GM21447 (cell line): ENCODE measurements around the gene DACT3.
A peak's percentile ranks its signal among the peaks of the same experiment; 100 is the strongest.

Experiments used
- ATAC-seq: cut with Tn5 transposase; IDR thresholded peaks from one replicate; pipeline ENCODE4 v1.9.1; 2021; ENCODE audit not compliant: unreplicated experiment

The DACT3 gene

DNA sequence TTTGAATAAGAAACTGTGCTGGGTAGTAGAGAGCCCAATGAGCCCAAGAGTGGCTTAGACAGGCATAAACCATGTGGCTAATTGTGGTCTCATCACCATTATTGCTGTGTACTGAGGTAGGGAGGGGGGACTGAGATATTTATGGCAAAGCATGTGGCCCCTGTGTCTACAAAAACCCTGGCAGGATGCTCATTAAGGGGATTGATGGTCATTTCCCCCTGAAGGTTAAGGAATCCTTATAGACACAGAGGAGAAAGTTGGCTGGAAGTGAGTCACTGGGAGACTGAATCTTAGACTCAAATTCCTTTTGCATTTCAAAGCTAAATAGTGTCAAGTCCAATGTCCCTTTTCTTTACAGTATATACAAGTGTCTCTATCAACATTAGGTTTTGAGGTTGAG lies 9.8 kb upstream of the DACT3 start:
- no peak for ATAC-seq

DNA sequence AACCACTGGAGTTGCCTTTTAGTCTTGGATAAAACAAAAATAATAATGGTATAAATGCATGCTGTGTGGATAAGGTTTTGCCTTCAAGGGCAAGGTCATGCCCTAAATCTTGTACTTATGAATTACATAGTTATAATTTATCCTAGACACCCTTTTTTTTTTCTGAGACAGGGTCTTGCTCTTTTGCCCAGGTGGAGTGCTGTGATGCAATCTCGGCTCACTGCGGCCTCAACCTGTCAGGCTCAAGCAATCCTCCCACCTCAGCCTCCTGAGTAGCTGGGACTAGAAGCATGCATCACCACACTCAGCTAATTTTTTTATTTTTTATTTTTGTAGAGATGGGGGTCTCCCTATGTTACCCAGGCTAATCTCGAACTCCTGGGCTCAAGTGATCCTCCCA lies 7.7 kb upstream of the DACT3 start:
- ATAC-seq, result no peak

DNA sequence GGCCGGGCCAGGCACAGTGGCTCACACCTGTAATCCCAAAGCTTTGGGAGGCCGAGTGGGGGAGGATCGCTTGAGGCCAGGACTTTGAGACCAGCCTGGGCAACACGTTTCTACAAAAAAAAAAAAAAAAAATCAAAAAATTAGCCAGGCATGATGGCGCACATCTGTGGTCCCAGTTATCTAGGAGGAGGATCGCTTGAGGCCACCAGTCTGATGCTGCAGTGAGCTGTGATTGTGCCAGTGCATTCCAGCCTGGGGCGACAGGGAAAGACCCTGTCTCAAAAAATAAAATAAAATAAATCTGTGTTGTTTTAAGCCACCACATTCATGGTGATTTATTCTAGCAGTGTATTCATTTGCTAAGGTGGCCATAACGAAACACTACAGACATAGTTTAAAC lies 4.1 kb upstream of the DACT3 start:
- ATAC-seq, result no peak

DNA sequence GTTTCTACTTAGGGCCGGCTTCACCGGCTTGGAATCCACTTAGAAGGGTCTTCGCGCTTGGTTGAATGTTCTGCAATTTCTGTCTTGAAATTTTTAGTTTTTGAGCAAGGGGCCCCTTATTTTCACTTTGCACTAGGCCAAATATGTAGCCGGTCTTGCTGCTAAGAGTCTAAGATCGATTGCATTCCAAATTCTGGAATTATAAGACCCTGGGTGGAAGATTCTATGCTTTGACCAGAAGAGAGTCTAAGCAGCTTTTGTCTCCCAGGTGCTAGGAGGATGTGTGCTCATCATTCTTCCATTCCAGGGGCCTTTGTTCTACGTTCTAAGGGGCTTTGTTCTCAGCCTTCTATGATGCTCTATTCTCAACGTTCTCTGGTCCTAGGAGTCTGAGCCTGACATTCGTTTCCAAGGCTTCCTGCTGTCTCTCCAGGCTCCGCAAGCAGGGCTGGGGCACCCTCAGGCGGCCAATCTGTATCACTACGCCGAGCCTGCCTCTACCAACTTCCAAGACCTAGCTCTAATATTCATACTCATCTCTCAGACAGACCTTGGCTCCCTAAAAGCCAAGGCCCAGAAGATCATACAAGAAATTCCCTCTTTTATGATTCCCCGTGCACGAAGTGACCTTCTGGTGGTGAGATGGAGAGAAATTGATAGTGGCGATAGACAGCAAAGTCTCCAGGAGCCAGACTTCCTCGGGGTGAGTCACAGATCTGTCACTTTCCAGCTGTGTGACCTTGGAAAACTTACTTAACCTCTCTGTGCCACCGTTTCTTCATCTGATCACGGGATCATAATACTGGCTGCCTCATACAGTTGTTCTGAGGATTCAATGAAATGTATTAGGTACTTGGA lies 982 bp upstream of the DACT3 start:
- no peak for ATAC-seq

DNA sequence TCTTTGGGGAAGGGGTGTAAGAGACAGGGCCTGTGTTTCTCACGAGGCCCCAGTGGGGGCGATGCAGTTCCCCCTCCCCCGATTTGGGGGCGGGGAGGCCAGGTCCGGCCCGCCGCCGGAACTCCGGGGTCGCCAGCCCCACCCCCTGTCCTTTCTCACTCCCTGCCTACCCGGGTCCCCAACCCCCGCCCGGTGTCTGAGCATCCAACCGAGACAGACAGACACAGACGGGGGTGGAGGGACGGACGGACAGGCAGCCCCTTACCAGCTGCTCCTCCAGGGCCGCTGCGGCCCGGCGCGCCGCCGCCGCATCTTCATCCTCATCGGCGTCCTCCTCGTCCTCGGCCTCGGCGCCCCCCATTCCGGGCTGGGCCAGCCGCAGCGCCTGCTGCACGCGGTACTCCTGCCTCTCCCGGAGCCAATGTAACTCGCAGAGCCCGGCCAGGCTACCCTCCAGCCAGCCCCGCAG lies 397 bp downstream of the DACT3 start:
- peak; percentile 14 for ATAC-seq

DNA sequence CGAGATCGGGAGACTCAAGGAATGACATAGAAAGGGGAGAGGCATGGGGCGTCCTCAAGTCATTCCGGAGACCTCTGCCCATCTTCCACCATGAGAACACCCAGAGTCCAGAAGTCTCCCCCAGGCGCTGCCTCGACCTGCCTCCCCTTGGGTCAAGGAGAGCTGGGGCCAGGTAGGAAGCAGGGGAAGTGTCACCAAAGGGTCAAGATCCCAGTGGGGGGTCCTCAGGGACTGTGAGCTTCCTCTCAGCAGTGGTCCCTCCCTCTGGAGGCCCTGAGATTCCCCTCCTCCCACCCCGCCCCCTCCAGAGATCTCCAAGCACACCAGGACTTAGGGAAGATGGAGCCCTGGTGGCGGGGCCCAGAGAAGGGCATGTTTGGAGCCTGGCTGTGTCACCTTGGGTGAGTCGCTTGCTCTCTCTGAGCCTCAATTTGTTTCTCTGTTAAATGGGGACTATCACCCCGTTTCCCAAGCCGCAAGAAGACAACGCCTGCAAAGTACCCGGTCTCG lies 919 bp downstream of the DACT3 start:
- no peak for ATAC-seq

DNA sequence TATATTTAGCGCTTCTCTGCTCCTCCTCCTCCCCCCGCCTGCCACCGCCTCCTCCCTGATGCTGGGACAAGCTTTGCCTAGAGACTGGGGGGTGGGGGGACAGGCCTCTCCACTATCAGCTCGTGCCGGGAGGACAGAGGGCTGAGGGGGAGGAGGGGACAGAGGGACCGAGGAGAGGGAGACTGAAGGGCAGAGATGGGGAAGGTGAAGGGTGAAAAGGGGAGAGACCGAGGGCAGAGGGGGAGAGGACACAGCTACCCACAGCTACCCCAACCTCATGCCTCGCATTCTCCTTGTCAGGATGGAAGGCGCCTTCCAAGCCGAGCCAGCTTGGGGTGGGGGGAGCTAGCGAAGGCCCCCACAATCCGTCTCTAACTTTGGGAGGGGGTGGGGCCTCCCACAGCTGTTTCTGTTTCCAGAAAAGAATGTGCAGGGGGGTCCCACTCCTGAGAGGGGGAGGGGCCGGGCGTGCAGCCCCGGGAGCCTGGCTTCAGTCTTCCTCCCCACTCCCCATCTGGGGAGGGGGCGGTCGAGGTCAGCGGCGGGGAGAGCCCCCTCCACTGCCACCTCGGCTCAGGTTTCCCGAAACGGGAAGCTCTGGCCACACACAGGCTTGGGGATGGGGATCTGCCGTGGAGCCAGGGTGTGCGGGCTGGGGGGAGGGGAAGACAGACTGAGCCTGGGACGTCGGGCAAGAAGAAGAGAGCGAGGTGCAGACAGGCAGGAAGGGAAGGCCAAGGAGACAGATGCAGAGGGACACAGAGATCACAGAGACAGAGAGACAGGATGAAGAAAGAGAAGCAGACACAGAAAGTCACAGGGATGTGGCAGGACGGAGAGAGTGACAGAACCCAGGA lies 1.6 kb downstream of the DACT3 start:
- no peak for ATAC-seq

DNA sequence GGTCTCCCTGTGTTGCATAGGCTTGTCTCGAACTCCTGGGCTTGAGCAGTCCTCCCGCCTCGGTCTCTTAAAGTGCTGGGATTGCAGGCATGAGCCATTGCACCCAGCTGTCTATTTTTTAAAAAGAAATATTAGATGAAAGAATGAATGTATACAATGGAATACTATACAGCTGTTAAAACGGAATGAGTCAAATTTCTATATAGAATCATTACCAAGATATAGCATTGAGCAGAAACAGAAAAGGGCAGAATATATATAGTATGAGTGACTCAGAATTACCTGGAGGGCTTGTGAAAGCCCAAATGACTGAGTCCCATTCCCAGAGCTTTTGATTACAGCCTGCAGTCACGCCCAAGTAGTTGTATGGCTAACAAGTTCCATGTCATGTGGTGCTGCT lies 4.4 kb downstream of the DACT3 start:
- no peak for ATAC-seq

DNA sequence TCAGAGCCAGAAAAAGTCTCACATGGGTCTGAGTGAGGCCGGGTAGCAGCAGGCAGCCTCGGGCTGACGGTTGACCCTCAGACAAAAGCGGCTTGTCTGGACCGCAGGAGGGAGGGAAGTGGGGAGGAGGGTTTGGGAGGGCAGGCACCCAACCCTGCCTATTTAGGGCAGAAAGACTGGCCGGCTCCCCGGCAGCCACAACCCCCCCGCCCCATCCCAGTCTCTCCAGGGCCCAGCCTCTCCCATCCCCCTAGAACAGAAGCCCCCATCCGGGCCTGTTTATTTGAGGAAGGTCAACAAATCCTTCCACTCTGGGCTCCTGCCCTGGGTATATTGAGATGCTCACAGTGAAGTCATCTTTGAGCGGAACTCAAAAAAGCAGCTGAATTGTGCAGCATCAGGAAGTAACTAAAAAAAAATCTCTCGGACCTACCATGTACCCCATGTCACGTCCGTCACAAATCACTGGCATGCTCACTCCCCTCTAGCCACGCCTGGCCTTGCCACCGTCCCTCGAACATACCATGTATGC lies 6.3 kb downstream of the DACT3 start:
- ATAC-seq, result no peak

DNA sequence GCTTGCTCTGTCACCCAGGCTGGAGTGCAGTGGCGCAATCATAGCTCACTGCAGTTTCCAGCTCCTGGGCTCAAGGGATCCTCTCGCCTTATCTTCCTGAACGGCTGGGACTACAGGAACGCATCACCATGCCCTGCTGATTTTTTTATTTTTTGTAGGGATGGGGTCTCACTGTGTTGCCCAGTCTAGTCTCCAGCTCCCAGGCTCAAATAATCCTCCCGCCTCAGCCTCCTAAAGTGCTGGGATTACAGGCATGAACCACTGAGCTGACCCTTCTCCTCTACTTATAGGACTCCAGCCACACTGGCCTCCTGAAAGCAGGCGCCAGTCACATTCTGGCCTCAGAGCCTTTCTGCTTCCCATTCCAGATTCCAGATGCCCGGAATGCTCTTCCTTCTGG lies 10.5 kb downstream of the DACT3 start:
- ATAC-seq, result no peak

DNA sequence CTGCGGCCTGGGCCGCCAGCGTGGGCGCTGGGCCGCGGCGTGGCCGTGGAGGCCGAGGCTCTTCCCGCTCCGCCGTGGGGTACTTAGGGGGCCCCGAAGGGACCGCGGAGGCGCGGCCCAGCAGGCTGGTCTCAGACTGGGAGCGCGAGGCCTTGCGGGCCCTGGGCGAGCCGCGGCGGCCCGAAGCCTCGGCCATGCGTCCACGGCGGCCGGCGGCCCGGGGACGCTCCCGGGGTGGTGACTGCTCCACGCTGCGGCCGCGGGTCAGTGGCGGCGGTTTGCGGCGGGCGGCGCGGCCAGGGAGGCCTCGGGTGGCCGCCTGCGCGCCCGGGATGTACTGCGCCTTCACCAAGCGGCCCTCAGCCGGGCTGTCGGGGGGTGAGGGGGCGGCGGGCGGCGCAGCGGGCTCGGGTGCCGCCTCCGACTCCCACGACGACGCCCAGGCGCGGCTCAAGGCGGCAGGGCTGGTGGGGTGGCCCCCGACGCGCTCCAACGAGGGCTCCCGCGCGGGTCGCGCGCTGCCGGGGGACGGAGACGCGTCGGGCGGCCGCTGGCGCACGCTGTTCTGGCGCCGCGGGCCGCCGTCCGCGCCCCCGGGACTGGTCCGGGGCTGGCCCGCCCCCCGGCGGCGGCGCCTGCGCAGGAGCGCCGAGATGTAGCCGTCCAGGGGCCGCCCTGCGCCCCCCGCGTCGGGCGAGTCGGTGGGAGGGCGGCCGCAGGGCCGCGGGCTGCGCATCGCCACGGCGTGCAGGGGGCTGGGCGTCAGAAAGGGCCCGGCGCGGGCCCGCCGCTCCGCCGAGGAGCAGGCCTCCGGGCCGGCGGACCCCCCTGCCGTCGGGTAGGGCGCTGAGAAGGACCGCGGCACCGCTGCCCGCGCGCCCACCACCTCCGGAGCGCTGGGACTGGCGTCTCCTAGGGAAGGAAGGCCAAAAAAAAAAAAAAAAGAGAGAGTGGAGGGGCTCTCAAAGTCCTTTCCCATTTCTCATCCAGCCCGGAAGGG lies 11.7 kb downstream of the DACT3 start:
- ATAC-seq, result no peak

DNA sequence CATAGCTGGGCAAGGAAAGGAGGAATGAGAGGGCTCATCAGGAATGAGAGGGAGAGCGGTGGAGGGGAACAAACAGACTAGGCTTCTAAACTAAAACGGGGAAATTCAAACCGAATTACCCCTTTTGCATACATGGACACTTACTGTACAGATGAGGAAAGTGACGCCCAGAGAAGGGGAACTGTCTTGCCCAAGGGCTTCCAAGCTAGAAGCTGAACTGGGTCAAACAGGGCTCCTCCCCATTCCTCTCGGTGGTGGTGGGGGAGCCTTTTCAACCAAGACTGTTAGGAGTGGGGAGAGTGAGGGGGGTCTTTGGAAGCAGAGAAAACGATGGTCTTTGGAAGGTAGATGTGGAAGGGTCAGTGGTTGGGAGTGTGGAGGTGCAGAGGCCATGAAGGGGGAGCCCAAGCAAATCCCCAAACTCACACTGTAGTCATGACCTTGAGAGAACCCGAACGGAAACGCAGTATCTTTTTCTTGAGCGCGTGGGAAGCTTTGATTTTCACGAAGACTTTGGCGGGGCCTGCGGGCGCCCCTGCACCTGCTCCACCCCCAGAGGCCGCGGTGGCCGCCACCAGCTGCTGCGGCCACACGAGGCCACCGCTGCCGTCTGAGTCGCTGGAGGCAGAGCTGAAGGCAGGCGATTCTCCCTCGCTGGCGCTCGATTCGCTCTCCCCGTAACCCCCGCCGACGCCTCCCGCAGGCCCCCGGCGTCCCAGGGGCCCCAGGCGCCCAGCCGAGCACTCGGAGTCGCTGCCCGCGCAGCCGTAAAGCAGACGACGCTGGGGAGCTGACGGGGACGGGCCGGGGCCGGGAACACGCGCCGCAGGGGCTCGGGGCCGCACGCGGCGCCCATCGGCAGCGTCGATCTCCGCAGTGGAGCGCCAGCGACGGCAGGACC lies 12.7 kb downstream of the DACT3 start:
- ATAC-seq, result no peak

DNA sequence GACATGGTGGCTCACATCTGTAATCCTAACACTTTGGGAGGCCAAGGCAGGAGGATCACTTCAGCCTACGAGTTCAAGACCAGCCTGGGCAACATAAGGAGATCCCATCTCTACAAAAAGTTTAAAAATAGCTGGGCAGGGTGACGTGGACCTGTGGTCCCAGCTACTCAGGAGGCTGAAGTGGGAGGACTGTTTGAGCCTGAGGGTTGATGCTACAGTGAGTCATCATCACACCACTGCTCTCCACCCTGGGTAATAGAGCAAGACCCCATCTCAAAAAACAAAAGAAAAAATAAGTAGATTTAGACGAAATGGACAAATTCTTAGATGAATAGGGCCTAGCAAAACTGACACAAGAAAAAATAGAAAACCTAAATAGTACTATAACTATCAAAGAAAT lies 14.6 kb downstream of the DACT3 start:
- no peak for ATAC-seq

DNA sequence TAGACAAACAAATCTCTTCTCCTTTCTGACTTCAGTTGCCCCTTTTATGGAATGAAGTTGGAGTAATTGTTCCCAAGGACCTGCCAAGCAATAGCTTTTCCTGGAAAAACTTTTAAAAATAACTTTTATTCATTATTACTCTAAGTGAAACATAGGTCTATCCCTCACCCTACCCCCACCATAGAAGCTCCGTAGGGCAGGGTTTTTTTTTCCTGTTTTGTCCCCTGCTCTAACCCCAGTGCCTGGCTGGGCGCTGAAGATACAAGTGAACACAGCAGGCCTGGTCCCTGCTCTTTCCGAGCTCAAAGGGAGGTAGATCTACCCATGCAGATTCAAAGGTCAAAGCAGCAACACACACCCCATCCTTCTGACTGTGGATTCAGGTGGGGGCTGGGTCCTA lies 16.3 kb downstream of the DACT3 start:
- ATAC-seq, result no peak

DNA sequence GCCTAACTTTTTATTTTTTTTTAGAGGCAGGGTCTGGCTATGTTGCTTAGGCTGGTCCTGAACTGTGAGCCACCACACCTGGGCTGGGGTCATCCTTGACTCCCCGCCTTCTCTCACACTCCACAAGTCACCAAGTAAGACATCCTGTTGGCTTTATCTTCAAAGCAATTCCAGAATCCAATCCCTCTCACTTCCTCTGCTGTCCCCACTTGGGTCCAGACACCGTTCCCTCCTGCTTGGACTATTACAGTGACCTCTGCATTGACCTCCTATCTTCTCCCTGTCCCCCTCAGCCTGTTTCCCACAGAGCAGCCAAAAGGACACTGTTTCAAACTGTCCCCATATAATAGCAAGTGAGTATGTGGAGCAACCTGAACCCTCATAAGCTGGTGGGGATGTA lies 20.3 kb downstream of the DACT3 start:
- ATAC-seq, result no peak

DNA sequence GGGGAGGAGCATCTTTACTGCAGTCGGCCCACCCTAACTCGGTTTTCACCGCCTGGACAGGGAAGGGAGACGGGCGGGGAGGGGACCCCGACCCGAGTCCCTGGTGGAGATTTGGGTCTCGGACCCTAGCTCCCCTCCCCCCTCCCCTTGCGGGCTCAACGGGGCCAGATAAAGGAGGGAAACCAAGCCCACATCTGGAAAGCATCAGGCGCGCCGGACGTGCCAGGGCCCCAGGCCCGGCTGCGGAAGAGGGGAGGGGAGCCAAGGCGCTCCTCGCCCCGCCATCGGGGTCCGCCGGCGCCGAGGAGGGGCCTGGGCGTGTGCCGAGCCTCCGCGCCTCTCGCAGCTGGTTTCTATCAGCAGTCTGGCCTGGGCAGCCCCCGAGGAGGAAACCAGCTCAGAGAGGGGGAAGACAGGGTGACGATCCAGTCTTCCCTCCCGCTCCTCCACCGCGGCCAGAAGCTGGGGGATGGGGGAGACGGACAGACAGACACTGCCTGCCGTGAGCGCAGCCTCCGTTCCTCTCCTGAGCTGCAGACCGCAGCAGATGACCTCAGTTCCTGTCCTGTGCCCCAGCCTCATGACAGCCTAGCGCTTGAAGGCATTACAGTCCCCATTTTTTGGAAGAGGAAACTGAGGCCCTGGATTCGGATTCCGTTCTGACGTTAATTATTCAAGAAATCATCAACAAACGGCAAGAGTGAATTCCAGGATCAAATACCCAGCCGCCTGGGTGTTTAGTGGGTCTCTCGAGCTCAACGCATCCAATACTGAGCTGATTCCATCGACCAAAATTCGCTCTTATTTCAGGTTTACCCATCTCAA lies 21.4 kb downstream of the DACT3 start:
- no peak for ATAC-seq

DNA sequence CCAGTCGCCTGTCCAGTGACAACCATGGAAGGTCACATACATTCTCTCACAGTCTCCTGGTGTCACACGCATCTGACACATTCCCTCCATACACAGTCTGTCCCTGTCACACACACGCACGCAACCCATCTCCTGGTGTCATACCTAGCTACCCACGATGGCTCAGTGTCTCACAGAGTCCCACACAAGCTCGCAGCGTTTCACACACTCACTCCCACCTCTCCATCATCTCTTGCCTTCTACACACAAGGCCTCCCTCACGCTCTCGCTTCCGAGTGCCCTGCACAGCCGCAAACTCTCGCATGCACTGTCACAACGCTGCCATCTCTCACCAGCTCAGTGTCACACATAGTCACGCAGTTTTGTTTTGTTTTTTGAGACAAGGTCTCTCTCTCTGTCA lies 23.8 kb downstream of the DACT3 start:
- ATAC-seq, result no peak

DNA sequence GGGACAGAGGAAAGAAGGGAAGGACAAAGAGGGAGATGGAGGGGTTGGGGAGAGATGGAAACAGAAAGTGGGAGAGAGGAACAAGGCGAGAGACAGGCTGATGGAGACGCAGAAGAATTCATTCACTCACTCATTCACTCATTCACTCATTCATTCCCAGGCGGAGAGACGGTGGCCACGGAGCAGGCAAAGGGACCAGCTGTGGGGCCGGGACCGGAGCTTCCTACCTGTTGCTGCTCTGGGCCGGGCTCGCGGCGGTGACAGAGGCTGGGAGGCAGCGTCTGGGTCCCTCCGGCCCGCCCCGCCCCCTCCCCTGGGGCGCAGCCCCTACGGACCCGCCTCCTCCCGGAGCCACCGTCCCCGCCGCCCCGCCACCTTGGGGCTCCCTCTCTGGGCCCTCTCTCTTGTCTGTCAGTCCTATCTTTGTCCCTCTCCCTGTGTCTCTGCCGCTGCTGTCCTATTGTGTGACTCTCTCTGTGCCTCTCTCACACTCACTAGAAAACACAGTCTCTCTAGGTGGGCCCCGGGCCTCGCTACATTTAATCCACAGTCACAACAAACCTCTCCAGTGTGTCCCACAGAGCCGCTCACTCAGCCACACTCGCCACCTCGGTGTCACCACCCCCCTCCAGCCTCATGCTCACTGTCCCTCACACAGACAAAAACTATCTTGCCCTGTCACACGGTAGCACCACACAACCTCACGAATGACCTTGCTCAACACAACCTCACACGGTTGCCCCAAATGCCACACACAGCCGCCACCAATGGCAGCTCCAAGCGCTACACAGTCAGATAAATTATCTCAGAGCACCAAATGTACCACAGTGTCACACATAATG lies 24.8 kb downstream of the DACT3 start, which contains the start of gene GNG8:
Gene GNG8, minus strand, starts transcription at position 283 of the 842 bp plus-strand sequence. CDS start 1,520 bp downstream, outside the sequence.
- no peak for ATAC-seq
